ENCODE results near the gene ALDH8A1.

Gene ALDH8A1

GRCh38 chr6:134949927-134950326 is at the start of gene ALDH8A1:
TSS of gene ALDH8A1 (minus strand) at chr6:134950101. CDS start at chr6:134950053, 48 bp downstream.
- DNase-seq = no peak

GRCh38 chr6:134999107-134999506 is 49.2 kb upstream of the ALDH8A1 start:
- DNase-seq = no peak

- DNase-seq = peak in 1 of 2 experiments; percentile 8
These were observed 47.5 kb upstream of the ALDH8A1 start for GRCh38 chr6:134997133-134997995.

GRCh38 chr6:134995536-134995935 is 45.6 kb upstream of the ALDH8A1 start:
- DNase-seq = no peak

- no peak for DNase-seq
These were observed 44.5 kb upstream of the ALDH8A1 start for GRCh38 chr6:134994431-134994830.

- DNase-seq = no peak
These were observed 42.3 kb upstream of the ALDH8A1 start for GRCh38 chr6:134992155-134992554.

- DNase-seq = no peak
These were observed 40.4 kb upstream of the ALDH8A1 start for GRCh38 chr6:134990262-134990661.

GRCh38 chr6:134984821-134985220 is 34.9 kb upstream of the ALDH8A1 start:
- DNase-seq = no peak

- DNase-seq = no peak
These were observed 33.9 kb upstream of the ALDH8A1 start for GRCh38 chr6:134983823-134984222.

GRCh38 chr6:134982161-134982560 is 32.3 kb upstream of the ALDH8A1 start:
- DNase-seq = no peak

GRCh38 chr6:134980846-134981245 is 30.9 kb upstream of the ALDH8A1 start:
- DNase-seq = no peak

- DNase-seq = peak in 1 of 2 experiments; percentile 36
These were observed 29.2 kb upstream of the ALDH8A1 start for GRCh38 chr6:134979142-134979541.

- no peak for DNase-seq
These were observed 24.5 kb upstream of the ALDH8A1 start for GRCh38 chr6:134974370-134974769.

- no peak for DNase-seq
These were observed 17.8 kb upstream of the ALDH8A1 start for GRCh38 chr6:134967711-134968110.

- no peak for DNase-seq
These were observed 14.7 kb upstream of the ALDH8A1 start for GRCh38 chr6:134964451-134965203.

GRCh38 chr6:134962421-134962820 is 12.5 kb upstream of the ALDH8A1 start:
- no peak for DNase-seq

- DNase-seq = no peak
These were observed 11.5 kb upstream of the ALDH8A1 start for GRCh38 chr6:134961366-134961765.

GRCh38 chr6:134959603-134960002 is 9.7 kb upstream of the ALDH8A1 start:
- no peak for DNase-seq

- no peak for DNase-seq
These were observed 6.8 kb upstream of the ALDH8A1 start for GRCh38 chr6:134956676-134957075.

GRCh38 chr6:134956032-134956431 is 6.1 kb upstream of the ALDH8A1 start:
- no peak for DNase-seq

- DNase-seq = no peak
These were observed 4.5 kb upstream of the ALDH8A1 start for GRCh38 chr6:134954272-134955000.

- no peak for DNase-seq
These were observed 1.8 kb upstream of the ALDH8A1 start for GRCh38 chr6:134951494-134952263.

- no peak for DNase-seq
These were observed 581 bp upstream of the ALDH8A1 start for GRCh38 chr6:134950482-134950881.
